ENCODE data around the gene IGF2R.

Gene IGF2R

DNA sequence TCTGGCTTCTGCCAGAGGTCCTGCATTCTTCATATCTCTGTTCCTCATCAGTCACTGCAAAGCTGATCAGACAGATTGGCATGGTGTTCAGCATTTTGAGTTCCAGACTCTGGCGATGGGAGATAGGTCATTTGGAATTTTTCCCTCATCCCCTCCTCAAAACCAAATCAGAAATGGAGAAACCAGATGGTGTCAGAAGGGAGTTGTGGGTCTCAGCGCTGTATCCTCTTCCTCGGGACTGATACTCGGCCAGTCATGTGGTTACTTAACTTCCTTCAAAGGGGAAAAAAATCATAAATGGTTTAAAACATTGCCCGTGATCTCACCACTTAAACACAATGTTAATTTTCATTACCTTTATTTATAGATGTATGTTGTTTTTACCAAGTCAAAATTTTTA, 75.8 kb downstream of the IGF2R start:
- DNase-seq (ENCODE audit: low spot score): no peak

DNA sequence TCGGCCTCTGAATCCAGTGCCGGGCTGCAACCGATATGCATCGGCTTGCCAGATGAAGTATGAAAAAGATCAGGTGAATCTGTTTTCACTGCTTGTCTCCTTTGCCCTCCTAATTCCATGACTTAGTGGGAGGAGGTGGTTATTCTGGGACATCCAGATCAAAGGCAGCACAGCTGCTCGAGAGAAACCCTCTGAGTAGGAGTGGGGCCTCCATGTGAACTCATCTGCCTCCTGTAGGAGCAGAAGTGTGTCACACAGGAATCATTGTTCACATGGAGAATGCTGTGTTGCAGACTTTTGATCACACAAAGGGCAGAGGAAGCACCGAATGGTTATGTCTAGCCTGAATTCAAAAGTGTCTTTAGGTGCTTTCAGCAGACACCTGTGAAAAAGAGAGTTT, 79.6 kb downstream of the IGF2R start:
- no peak for DNase-seq (ENCODE audit: low spot score)

DNA sequence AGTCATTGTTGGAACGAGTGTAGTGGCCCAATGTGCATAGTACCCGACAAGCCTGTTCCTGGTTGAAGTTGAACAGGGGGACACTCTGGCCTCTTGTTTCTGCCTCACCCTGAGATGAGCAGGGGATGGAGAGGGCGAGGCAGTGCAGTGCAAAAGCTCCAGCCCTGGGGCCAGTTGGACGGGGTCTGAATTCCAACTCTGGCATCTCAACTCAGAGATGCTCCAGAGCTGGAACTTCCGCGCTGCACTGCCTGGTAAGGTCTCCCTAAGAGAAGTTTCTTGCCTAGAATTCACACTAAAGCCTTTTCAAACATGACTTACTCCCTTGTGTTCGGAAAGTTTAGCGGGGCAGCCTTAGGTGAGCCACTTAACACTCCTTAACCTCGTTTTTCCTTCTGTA, 80.5 kb downstream of the IGF2R start:
- no peak for DNase-seq (ENCODE audit: low spot score)

DNA sequence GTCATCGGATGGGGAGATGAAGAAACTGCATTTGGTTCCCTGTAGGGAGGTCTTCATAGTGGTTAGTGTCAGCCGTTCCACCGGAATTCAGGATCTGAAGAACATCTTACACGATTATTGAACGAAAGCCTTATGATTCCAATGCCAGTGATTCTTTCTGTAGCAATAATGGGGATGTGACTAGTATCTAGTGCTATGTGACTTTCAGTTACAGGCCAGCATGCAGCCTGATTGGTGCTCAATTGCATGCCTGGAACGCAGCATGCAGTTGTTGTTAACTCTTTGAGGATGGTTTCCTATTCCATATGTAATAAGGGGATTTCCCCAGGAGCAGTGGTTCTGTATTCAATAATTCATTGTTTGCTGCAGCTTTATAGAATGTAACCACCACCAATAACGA, 81.1 kb downstream of the IGF2R start:
- DNase-seq (ENCODE audit: low spot score): no peak

DNA sequence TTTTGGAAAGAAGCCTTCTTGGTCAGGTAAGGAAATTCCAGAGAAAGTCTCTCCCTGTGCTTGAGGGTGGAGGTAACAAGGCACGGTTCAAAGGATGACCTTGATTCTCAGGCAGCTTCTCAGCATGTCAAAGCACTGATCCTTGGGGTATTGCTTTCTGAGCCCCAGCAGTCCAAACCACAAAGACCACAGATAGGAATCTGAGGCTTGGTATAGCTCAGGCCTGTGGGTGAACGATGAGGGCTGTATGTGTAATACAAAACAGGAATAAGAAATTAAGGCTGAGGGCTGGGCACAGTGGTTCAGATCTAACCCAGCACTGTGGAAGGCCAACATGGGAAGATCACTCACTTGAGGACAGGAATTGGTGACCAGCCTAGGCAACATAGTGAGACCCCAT, 82.5 kb downstream of the IGF2R start:
- no peak for DNase-seq (ENCODE audit: low spot score)

DNA sequence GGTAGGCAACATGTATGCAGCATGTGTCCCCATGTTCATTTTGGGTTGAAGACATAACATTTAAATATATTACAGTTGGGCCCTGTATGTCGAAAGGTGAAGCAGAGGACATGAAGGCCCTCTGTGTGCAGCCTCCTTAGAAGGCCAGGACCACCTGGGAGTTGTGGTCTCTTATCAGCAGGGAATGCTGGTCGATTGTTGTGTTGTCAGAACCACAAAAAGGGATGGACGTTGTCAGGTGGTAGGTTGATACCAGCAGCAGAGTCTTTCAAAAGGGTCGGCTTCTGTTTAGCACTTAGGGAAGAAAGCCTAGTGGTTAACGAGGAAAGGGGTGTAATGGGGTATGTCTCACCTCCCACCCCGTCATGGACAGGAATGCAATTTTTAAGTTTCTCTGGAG, 85.4 kb downstream of the IGF2R start:
- DNase-seq (ENCODE audit: low spot score): no peak

DNA sequence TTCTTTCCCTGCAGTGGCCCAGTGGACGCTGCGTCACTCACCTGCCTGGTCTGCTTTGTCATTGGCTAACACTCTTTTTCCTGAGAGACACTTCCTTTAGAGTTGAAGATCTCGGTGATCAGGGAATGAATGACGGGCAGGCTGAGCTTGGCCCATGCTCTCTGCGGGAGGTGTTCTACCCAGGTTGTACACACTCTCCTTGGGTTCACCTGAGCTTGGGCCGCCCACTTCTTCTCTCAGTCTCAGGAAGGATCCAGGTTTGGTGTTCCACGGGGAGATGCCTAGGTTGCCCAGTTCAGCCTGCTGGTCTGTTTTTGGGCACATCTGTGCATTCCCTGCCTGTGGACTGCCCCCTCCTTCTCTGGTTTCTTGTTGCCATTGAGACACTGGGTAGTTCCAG, 86.0 kb downstream of the IGF2R start:
- no peak for DNase-seq (ENCODE audit: low spot score)

DNA sequence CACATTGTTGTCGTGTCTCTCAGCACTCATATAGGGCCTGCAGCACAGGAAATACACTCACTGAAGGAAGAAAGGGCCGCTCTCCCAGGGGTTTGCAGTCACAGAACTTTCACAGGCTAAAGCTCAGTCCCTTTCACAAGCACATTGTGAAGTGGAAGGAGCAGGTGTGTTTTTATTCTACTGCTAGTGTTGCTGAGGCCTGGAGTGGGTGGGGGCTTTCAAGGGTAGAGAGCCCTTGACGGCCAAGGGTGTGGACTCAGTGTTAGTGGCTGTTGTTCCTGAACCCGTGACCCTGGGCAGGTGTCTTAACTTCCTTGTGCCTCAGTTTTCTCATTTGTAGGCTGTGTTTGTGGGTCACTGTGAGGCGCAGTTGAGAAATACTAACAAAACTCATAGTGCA, 86.5 kb downstream of the IGF2R start:
- DNase-seq (ENCODE audit: low spot score): no peak

DNA sequence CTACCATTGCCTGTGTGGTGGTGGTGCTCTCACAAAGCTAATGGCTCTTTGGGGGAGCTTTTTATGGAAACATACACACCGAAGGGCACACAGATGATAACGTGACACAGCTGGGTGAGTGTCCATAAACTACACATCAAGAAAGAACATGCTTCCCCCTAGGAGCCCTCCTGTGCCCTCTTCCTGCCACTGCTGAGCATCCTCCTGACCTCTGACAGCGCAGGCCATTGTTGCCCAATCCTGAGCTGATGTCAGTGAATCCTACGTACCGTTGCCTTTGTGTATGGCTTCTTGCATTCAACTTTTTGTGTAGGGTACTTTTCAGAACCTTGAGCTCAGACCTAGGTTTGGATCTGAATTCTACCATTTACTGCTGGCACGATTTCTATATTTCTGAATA, 86.9 kb downstream of the IGF2R start:
- DNase-seq (ENCODE audit: low spot score): no peak

DNA sequence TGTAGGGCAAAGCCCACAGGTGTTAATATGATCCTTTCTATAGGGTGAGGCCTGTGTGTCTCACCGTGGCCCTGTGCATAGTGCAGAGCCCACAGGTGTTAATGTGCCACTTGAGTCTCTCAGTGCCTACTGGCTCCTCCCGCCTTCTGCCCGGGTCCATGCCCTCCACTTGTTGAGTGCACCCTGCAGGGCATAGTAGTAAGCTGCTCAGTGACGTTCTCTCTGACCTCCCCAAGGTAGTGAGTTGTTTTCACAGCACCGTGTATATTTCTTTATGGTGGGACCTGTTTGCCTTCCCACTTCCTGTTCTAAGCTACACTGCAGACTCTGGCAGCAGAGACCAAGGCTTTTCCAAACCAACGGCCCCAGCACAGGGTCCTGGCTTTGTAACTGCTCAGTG, 88.2 kb downstream of the IGF2R start:
- no peak for DNase-seq (ENCODE audit: low spot score)

DNA sequence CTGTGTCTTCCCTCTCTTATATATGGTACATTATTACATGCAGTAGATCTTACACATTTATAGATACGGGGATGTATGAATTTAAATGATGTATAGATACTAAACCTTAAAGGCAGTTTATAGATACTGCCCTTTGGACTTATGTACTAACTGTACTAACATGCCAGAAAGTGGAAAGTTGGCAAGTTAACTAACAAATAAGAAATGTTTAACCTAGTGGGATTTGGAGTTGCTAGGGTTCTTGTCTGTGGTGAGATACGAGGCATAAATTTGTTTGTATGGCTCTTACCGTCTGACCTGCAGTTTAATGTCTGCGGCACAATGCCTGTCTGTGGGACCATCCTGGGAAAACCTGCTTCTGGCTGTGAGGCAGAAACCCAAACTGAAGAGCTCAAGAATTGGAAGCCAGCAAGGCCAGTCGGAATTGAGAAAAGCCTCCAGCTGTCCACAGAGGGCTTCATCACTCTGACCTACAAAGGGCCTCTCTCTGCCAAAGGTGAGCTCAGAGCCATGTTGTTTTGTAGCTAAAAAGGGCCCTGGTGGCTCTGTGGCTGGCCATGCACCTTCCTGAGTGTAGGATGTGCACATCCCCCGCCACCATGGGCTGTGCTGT, 89.8 kb downstream of the IGF2R start:
- DNase-seq (ENCODE audit: low spot score): no peak

DNA sequence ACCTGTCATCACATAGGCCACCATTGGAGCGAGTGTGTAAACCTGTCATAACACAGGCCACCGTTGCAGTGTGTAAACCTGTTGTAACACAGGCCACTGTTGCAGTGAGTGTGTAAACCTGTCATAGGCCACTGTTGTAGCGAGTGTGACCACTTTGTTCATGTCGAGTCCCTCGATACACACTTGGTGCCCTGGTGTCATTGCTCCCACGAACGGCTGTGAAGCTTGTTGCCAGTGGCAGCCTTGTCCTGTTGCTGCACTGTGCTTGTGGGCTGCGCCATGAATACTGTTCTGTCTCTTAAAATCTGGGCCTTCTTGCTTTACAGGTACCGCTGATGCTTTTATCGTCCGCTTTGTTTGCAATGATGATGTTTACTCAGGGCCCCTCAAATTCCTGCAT, 91.3 kb downstream of the IGF2R start:
- DNase-seq (ENCODE audit: low spot score): no peak

DNA sequence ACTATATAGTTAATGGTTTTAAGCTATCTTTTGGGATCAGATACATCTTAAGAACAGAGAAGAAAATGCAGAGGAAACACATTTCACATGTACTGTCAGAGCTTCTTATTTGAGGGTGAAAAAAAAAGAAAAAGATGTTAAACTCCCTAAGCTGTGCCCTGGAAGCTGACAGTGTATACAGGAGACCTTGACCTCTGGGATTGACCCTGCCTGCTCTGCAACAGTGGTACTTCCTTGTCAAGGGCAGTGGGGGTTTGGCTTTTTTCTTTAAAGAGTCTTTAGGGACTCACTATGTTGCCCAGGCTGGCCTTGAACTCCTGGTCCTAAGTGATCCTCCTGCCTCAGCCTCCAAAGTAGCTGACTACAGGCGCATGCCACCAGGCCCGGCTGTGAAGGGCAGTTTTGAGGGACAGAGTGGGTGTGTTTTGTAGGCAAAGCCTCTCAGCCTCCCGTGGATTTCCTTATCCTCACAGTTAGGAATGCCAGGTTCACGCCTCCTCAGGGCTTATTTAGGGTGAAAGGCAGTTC, 92.1 kb downstream of the IGF2R start:
- no peak for DNase-seq (ENCODE audit: low spot score)

DNA sequence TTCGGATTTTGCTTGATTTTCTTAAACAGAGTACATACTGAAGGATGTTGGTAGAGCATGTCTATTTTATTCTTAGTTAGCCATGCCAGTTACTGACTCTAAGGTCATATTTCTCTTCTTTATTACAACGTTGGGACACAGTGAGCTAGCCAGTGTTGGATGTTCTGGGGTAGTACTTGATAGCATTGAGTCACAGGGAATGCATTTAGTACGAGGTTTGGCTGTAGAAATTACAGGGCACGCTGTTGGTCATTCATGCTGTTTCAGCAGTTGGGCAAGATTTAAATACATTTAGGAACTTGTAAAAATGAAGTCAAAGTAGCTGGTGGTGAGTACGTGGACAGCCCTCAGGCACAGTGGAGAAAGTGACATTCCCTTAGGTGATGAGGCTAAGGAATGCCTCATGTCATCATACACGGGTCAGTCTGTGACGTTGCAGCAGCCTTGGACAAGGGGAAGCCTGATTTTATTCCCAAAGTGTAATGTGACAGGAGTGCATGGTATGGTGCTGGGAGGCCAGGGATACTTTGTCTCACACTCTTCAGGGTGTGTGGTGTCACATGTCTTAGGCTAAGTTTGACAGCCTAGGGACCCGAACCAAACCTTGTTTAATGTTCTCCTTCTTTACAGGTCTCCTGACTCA, 95.0 kb downstream of the IGF2R start:
- DNase-seq (ENCODE audit: low spot score): no peak

DNA sequence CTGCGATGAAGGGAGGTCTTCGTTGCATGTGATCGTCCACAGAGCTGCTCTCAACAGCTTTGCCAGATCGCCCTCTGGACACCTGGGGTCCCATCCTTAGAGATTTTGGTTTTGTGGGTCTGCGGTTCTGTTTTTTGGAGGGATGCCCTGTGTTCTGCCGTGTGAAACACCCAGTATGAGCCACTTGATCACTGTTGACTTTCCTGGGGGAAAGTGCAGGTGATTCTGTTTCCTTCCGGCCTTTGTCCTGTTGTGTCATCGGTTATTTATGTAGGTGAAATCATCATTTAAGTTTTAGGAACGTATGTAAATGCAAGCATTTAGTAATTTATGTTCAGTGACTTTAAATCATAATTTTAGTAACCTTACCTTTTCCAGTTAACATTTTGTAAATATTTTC, 96.3 kb downstream of the IGF2R start:
- no peak for DNase-seq (ENCODE audit: low spot score)

DNA sequence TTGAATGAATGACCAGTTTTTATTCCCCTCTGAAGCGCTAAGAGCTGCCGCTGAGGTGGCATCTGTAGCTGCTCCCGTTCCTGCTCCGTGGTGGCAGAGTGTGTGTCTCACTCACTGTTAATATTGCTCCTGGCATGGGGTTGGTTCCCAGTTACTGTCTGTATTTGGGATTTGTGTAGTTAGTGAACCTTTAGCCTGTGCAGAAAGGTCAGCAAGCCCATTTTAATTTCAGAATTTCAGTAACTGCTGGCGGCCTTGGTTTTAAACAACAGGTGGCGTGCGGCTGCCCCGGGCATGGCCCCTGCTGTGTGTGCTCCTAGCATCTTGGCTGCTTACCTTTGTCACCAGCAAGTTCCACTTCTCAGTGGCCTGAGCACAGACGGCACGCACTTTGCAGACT, 98.7 kb downstream of the IGF2R start:
- no peak for DNase-seq (ENCODE audit: low spot score)

DNA sequence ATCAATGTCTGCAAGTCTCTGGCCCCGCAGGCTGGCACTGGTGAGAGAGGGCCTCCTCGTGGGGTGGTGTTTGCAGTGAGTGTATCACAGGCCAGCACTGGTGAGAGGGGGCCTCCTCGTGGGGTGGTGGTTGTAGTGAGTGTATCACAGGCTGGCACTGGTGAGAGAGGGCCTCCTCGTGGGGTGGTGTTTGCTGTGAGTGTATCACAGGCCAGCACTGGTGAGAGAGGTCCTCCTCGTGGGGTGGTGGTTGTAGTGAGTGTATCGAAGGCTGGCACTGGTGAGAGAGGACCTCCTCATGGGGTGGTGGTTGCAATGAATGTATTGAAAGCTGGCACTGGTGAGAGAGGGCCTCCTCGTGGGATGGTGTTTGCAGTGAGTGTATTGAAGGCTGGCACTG, 99.5 kb downstream of the IGF2R start:
- no peak for DNase-seq (ENCODE audit: low spot score)

DNA sequence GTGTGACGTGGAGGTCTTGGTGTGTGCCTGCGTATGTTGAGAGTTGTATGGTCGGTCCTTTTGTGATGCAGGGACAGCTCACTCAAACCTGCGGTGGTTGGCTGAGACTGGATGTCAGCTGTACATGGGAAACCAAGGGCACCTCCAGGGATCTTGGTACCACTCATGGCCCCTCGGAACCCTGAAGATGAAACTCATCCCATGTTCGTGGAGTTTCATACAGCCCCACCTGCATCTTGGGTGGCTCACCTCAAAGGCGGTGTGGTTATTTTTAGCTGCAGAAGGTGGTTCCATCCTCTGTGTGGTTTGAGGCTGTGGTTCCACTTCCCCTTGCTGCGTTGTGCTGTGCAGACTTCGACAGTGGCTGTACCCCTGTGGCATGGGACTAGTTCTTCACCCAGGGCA, 100.2 kb downstream of the IGF2R start:
- DNase-seq (ENCODE audit: low spot score): no peak

DNA sequence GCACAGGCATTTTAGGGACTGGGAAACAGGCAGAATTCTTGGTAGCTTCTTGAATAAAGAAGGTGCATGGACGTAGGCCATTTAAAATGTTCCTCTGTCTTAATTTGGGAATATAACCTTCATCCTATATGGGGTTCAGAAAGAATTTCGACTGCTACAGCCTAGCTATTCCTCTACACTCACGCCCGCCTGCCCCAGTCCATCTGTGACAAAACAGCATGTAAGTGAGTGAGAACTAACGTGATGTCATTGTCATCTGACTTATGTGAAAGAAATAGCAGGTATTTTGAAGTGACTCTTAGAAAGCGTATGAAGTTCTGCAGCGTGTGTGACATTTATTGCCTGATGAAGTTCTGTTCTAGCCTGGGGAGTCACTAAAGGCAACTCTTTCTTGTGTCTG, 100.6 kb downstream of the IGF2R start:
- no peak for DNase-seq (ENCODE audit: low spot score)

DNA sequence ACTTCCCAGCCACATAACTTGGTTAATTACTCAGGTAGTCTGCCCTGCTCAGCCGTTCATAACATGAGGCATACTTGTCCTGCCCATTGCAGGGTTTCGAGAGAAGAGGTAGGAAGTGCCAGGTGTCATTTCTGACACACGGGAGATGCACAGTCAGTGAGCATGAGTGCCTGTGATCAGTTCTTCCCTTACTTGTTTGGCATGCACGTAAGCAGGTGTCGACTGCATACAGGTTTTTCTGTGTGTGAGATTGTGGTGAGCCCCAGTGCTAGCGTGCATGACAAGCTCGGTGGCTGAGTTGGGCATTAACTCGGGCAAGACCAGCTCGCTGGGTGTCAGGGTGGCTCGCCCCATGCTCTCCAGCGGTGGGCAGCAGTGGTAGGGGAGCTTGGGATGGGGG, 101.5 kb downstream of the IGF2R start:
- no peak for DNase-seq (ENCODE audit: low spot score)

DNA sequence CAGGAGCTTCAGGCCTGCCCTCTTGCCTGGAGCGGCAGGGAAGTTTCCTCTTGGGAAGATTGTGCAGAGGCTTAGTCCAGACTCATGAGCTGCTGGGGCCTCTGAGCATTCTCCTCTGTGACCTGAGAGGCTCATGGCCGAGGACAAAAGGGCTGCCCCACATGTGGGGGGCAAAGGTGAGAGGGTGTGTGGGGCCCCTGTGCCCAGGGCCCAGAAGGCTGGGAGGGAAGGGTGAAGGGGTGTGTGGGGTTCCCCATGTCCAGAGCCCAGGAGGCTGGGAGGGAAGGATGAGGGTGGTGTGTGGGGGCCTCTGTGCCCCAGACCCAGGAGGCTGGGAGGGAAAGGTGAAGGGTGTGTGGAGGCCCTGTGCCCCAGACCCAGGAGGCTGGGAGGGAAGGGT, 101.9 kb downstream of the IGF2R start:
- DNase-seq (ENCODE audit: low spot score): no peak

DNA sequence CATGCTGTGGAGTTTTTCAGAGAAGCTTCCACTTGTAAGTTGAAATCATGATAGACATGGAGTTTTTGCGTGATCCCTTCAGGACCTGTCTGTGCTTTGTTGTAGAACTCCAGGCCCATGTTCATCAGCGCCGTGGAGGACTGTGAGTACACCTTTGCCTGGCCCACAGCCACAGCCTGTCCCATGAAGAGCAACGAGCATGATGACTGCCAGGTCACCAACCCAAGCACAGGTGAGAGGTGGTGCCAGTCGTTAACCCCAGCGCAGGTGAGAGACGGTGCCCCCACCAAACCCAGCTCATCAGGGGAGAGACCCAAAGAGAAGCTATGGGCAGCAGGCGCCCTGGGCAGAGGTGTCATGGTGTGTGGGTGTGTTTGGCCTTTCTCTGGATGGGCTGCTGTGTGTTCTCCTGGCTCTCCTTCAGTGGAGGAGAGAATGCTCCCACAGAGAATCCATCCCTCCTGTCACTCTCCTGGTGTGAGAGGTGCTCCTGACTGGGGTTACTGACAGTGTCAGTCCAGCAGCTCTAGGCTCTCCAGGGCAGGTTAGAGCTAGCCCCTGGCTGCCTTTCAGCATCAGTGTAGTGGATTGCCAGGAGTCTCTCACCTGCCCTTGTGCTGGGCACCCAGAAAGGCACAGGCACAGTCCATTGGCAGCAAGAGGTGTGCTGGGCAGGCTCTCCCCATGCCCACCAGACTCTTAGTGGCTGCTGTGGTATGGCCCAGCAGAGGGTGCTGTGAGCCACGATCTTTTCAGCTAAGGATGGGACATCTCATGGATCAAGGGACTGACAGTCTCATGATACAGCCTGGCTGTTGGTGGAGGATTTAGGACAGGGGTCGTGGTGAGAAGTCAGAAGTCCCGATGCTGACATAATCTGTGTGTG, 103.2 kb downstream of the IGF2R start:
- no peak for DNase-seq (ENCODE audit: low spot score)

DNA sequence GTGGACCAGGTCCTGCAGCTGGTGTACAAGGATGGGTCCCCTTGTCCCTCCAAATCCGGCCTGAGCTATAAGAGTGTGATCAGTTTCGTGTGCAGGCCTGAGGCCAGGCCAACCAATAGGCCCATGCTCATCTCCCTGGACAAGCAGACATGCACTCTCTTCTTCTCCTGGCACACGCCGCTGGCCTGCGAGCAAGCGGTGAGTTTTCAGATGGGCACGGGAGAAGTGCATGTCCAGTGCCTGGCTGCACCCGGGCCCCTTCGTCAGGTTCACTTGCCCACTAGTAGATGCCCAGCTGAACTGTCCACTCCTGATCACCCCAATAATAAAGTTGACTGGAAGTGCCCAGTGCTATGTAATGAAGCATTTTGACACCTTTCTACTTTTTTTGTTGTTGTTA, 104.4 kb downstream of the IGF2R start:
- no peak for DNase-seq (ENCODE audit: low spot score)
